HG03045 (cell line): ENCODE data around the gene AFG3L2.

Source experiments
- ATAC-seq: cut with Tn5 transposase; IDR thresholded peaks from one replicate; pipeline ENCODE4 v1.9.1; 2021; ENCODE audit warnings: mild to moderate bottlenecking, moderate library complexity; ENCODE audit not compliant: unreplicated experiment

The AFG3L2 gene

GRCh38 chr18:12362473-12363174 lies 14.4 kb downstream of the AFG3L2 start:
- no peak for ATAC-seq

- no peak for ATAC-seq
Measured at GRCh38 chr18:12361770-12362378, 15.2 kb downstream of the AFG3L2 start.

- no peak for ATAC-seq
Measured at GRCh38 chr18:12359515-12359927, 17.5 kb downstream of the AFG3L2 start.

GRCh38 chr18:12352188-12352587 lies 24.8 kb downstream of the AFG3L2 start:
- no peak for ATAC-seq

- ATAC-seq: no peak
Measured at GRCh38 chr18:12347895-12348294, 29.1 kb downstream of the AFG3L2 start.

- no peak for ATAC-seq
Measured at GRCh38 chr18:12346240-12346565, 30.8 kb downstream of the AFG3L2 start.

GRCh38 chr18:12345491-12346239 lies 31.4 kb downstream of the AFG3L2 start:
- ATAC-seq: no peak

- ATAC-seq: no peak
Measured at GRCh38 chr18:12342661-12343060, 34.4 kb downstream of the AFG3L2 start.

- ATAC-seq: no peak
Measured at GRCh38 chr18:12340945-12341660, 35.9 kb downstream of the AFG3L2 start.

GRCh38 chr18:12338382-12338781 lies 38.6 kb downstream of the AFG3L2 start:
- ATAC-seq: no peak

- no peak for ATAC-seq
Measured at GRCh38 chr18:12336887-12337286, 40.1 kb downstream of the AFG3L2 start.

- ATAC-seq: no peak
Measured at GRCh38 chr18:12336171-12336613, 40.8 kb downstream of the AFG3L2 start.

- ATAC-seq: no peak
Measured at GRCh38 chr18:12335503-12335902, 41.5 kb downstream of the AFG3L2 start.

GRCh38 chr18:12334863-12335262 lies 42.2 kb downstream of the AFG3L2 start:
- no peak for ATAC-seq

- no peak for ATAC-seq
Measured at GRCh38 chr18:12334366-12334808, 42.6 kb downstream of the AFG3L2 start.

GRCh38 chr18:12333506-12334290 lies 43.3 kb downstream of the AFG3L2 start:
- ATAC-seq: no peak

- ATAC-seq: no peak
Measured at GRCh38 chr18:12330766-12331165, 46.3 kb downstream of the AFG3L2 start.

GRCh38 chr18:12329125-12329698 lies 47.8 kb downstream of the AFG3L2 start:
- no peak for ATAC-seq

GRCh38 chr18:12328179-12328823 lies 48.7 kb downstream of the AFG3L2 start:
- no peak for ATAC-seq
